ENCODE measurements around the gene POU6F2.
A peak's percentile ranks its signal among the peaks of the same experiment; 100 is the strongest.

POU6F2 gene

GRCh38 chr7:39413636-39414223 lies 436.0 kb downstream of the POU6F2 start:
- TF ChIP-seq ZBTB17 (tag by site-specific recombination; IDR thresholded peaks at IDR 0.05) = 0 out of 2 replicates have a peak, but pooled peaks have one; percentile 4
- TF ChIP-seq ZFHX2 (tag by site-specific recombination; conservative IDR thresholded peaks at IDR 0.05) = no peak
- TF ChIP-seq GFI1B (tag by site-specific recombination; IDR thresholded peaks at IDR 0.05) = no peak
- TF ChIP-seq, protein P1, sequence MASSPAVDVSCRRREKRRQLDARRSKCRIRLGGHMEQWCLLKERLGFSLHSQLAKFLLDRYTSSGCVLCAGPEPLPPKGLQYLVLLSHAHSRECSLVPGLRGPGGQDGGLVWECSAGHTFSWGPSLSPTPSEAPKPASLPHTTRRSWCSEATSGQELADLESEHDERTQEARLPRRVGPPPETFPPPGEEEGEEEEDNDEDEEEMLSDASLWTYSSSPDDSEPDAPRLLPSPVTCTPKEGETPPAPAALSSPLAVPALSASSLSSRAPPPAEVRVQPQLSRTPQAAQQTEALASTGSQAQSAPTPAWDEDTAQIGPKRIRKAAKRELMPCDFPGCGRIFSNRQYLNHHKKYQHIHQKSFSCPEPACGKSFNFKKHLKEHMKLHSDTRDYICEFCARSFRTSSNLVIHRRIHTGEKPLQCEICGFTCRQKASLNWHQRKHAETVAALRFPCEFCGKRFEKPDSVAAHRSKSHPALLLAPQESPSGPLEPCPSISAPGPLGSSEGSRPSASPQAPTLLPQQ (tag by site-specific recombination; IDR thresholded peaks at IDR 0.05) = peak; percentile 88
- TF ChIP-seq SCRT1 (tag by site-specific recombination; IDR thresholded peaks at IDR 0.05; ENCODE audit: borderline replicate concordance) = no peak
- TF ChIP-seq PRDM6 (tag by site-specific recombination; IDR thresholded peaks at IDR 0.05) = peak; percentile 48; the same call in 1 of the 2 replicates
- TF ChIP-seq ZNF138 (tag by site-specific recombination; IDR thresholded peaks at IDR 0.05; ENCODE audit: borderline replicate concordance) = no peak
- peak; percentile 34 for TF ChIP-seq GLIS2 (tag by site-specific recombination; IDR thresholded peaks at IDR 0.05)
- TF ChIP-seq, protein P2, sequence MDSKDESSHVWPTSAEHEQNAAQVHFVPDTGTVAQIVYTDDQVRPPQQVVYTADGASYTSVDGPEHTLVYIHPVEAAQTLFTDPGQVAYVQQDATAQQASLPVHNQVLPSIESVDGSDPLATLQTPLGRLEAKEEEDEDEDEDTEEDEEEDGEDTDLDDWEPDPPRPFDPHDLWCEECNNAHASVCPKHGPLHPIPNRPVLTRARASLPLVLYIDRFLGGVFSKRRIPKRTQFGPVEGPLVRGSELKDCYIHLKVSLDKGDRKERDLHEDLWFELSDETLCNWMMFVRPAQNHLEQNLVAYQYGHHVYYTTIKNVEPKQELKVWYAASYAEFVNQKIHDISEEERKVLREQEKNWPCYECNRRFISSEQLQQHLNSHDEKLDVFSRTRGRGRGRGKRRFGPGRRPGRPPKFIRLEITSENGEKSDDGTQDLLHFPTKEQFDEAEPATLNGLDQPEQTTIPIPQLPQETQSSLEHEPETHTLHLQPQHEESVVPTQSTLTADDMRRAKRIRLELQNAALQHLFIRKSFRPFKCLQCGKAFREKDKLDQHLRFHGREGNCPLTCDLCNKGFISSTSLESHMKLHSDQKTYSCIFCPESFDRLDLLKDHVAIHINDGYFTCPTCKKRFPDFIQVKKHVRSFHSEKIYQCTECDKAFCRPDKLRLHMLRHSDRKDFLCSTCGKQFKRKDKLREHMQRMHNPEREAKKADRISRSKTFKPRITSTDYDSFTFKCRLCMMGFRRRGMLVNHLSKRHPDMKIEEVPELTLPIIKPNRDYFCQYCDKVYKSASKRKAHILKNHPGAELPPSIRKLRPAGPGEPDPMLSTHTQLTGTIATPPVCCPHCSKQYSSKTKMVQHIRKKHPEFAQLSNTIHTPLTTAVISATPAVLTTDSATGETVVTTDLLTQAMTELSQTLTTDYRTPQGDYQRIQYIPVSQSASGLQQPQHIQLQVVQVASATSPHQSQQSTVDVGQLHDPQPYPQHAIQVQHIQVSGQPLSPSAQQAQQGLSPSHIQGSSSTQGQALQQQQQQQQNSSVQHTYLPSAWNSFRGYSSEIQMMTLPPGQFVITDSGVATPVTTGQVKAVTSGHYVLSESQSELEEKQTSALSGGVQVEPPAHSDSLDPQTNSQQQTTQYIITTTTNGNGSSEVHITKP (tag by site-specific recombination; IDR thresholded peaks at IDR 0.05) = peak; percentile 48; the same call in 1 of the 2 replicates
- peak; percentile 75 for TF ChIP-seq ZNF76 (tag by site-specific recombination; IDR thresholded peaks at IDR 0.05; ENCODE audit: borderline replicate concordance, low read depth)
- 0 out of 2 replicates have a peak, but pooled peaks have one; percentile 34 for TF ChIP-seq HIC1 (tag by site-specific recombination; IDR thresholded peaks at IDR 0.05)
- TF ChIP-seq ZNF391 (tag by site-specific recombination; IDR thresholded peaks at IDR 0.05; ENCODE audit: borderline replicate concordance, low read depth) = no peak
- TF ChIP-seq ZNF621 (tag by site-specific recombination; IDR thresholded peaks at IDR 0.05) = no peak
- TF ChIP-seq ZFP69B (tag by site-specific recombination; IDR thresholded peaks at IDR 0.05) = peak; percentile 86
- Histone ChIP-seq H3K36me3 (ENCODE audit: control insufficient read depth in 2 of 2, insufficient read depth in 1 of 2, low read length in 2 of 2) (no peaks in the 10 kb centered on the region), H3K27ac (ENCODE audit: extremely low read depth, low read depth, low read length) (peak overlapping the region; percentile 74), H3K4me1 (ENCODE audit: control insufficient read depth, insufficient read depth, low read length) (peaks cover 1% of the 10 kb centered on the region; the same call in 1 of the 2 replicates), H3K4me3 (ENCODE audit: low read depth, low read length) (peak overlapping the region; percentile 56), H3K9me3 (ENCODE audit: control insufficient read depth, insufficient read depth, low read depth, low read length) (no peaks in the 10 kb centered on the region)
- CTCF ChIA-PET = interaction anchor here (0.8 to 1.1 kb wide), 2 partner anchors 40 to 104 kb away, joined by 3 read pairs; no protein-coding TSS in a partner anchor
- POLR2A ChIA-PET = no interaction called here

Data from HEK293 (cell line).